ENCODE results near the gene PLA2G1B.
"Not testable (repeated sequence)": the region's sequence is repeated elsewhere in the genome, so short reads cannot be mapped to it uniquely, and the experiment has no call there.

The PLA2G1B gene

GRCh38 chr12:120342175-120343038, 14.8 kb upstream of the PLA2G1B start:
- Histone ChIP-seq H3F3A (ENCODE audit: insufficient read depth) (no peaks in the 10 kb centered on the region), H3K27me3 (ENCODE audit: low read length) (no peaks in the 10 kb centered on the region), H3K27ac (ENCODE audit: low read depth, low read length) (no peak overlapping the region), H3K36me3 (ENCODE audit: low read length) (no peaks in the 10 kb centered on the region), H3K4me2 (ENCODE audit: low read depth, low read length, poor library complexity, severe bottlenecking) (no peak overlapping the region), H2AFZ (ENCODE audit: low read depth, low read length, severe bottlenecking) (no peak overlapping the region), H3K9me2 (replicated peaks; ENCODE audit: insufficient read depth, low read length) (no peaks in the 10 kb centered on the region), H3K9me3 (ENCODE audit: insufficient read depth, low read length) (peaks cover 12% of the 10 kb centered on the region; the same call in 1 of the 2 replicates), H3K4me3 (ENCODE audit: insufficient read depth, low read length, poor library complexity, severe bottlenecking) (no peak overlapping the region), H3K79me2 (ENCODE audit: insufficient read depth, low read length) (no peaks in the 10 kb centered on the region), H3K9ac (ENCODE audit: low read length) (no peak overlapping the region), H4K20me1 (ENCODE audit: low read depth, low read length) (no peaks in the 10 kb centered on the region)
- TF ChIP-seq CTCF (IDR thresholded peaks at IDR 0.05; ENCODE audit: insufficient read depth, low read length, poor library complexity, severe bottlenecking), result no peak
- no peak for TF ChIP-seq EZH2phosphoT487 (conservative IDR thresholded peaks at IDR 0.05; ENCODE audit: low read length)

- Histone ChIP-seq H3K4me3 (ENCODE audit: insufficient read depth, low read length, poor library complexity, severe bottlenecking) (no peak overlapping the region), H3K9ac (ENCODE audit: low read length) (no peak overlapping the region), H3K9me2 (replicated peaks; ENCODE audit: insufficient read depth, low read length) (no peaks in the 10 kb centered on the region), H3K27me3 (ENCODE audit: low read length) (no peaks in the 10 kb centered on the region), H3K4me2 (ENCODE audit: low read depth, low read length, poor library complexity, severe bottlenecking) (no peak overlapping the region), H2AFZ (ENCODE audit: low read depth, low read length, severe bottlenecking) (no peak overlapping the region), H3K27ac (ENCODE audit: low read depth, low read length) (no peak overlapping the region), H3K9me3 (ENCODE audit: insufficient read depth, low read length) (peaks cover 25% of the 10 kb centered on the region; the same call in 1 of the 2 replicates), H4K20me1 (ENCODE audit: low read depth, low read length) (no peaks in the 10 kb centered on the region), H3F3A (ENCODE audit: insufficient read depth) (no peaks in the 10 kb centered on the region), H3K36me3 (ENCODE audit: low read length) (no peaks in the 10 kb centered on the region), H3K79me2 (ENCODE audit: insufficient read depth, low read length) (no peaks in the 10 kb centered on the region)
- TF ChIP-seq EZH2phosphoT487 (conservative IDR thresholded peaks at IDR 0.05; ENCODE audit: low read length), result no peak
- TF ChIP-seq CTCF (IDR thresholded peaks at IDR 0.05; ENCODE audit: insufficient read depth, low read length, poor library complexity, severe bottlenecking), result no peak
These were observed 11.7 kb upstream of the PLA2G1B start for GRCh38 chr12:120339256-120339655.

- Histone ChIP-seq H2AFZ (ENCODE audit: low read depth, low read length, severe bottlenecking) (no peak overlapping the region), H3K9me2 (replicated peaks; ENCODE audit: insufficient read depth, low read length) (no peaks in the 10 kb centered on the region), H3K9ac (ENCODE audit: low read length) (no peak overlapping the region), H3K27me3 (ENCODE audit: low read length) (no peaks in the 10 kb centered on the region), H3K27ac (ENCODE audit: low read depth, low read length) (no peak overlapping the region), H3K36me3 (ENCODE audit: low read length) (no peaks in the 10 kb centered on the region), H3K4me2 (ENCODE audit: low read depth, low read length, poor library complexity, severe bottlenecking) (no peak overlapping the region), H3K9me3 (ENCODE audit: insufficient read depth, low read length) (peaks cover 25% of the 10 kb centered on the region; the same call in 1 of the 2 replicates), H3K4me3 (ENCODE audit: insufficient read depth, low read length, poor library complexity, severe bottlenecking) (no peak overlapping the region), H4K20me1 (ENCODE audit: low read depth, low read length) (no peaks in the 10 kb centered on the region), H3F3A (ENCODE audit: insufficient read depth) (no peaks in the 10 kb centered on the region), H3K79me2 (ENCODE audit: insufficient read depth, low read length) (no peaks in the 10 kb centered on the region)
- TF ChIP-seq EZH2phosphoT487 (conservative IDR thresholded peaks at IDR 0.05; ENCODE audit: low read length) (no peak), CTCF (IDR thresholded peaks at IDR 0.05; ENCODE audit: insufficient read depth, low read length, poor library complexity, severe bottlenecking) (no peak)
These were observed 10.2 kb upstream of the PLA2G1B start for GRCh38 chr12:120337730-120338129.

- not testable (repeated sequence) for H3K79me2 ChIP-seq (ENCODE audit: insufficient read depth, low read length); H3K4me2 ChIP-seq (ENCODE audit: low read depth, low read length, poor library complexity, severe bottlenecking); H3K36me3 ChIP-seq (ENCODE audit: low read length); H3K4me3 ChIP-seq (ENCODE audit: insufficient read depth, low read length, poor library complexity, severe bottlenecking); H3K27me3 ChIP-seq (ENCODE audit: low read length); H4K20me1 ChIP-seq (ENCODE audit: low read depth, low read length); H3F3A ChIP-seq (ENCODE audit: insufficient read depth); H2AFZ ChIP-seq (ENCODE audit: low read depth, low read length, severe bottlenecking); H3K9ac ChIP-seq (ENCODE audit: low read length); H3K9me2 ChIP-seq (replicated peaks; ENCODE audit: insufficient read depth, low read length); H3K27ac ChIP-seq (ENCODE audit: low read depth, low read length)
- H3K9me3 ChIP-seq (ENCODE audit: insufficient read depth, low read length), result peaks cover 25% of the 10 kb centered on the region; the same call in 1 of the 2 replicates
These were observed 8.8 kb upstream of the PLA2G1B start for GRCh38 chr12:120336392-120336791.

- H3F3A ChIP-seq (ENCODE audit: insufficient read depth); H3K27me3 ChIP-seq (ENCODE audit: low read length); H3K36me3 ChIP-seq (ENCODE audit: low read length); H3K9ac ChIP-seq (ENCODE audit: low read length); H3K9me2 ChIP-seq (replicated peaks; ENCODE audit: insufficient read depth, low read length); H3K27ac ChIP-seq (ENCODE audit: low read depth, low read length); H3K79me2 ChIP-seq (ENCODE audit: insufficient read depth, low read length); H3K4me2 ChIP-seq (ENCODE audit: low read depth, low read length, poor library complexity, severe bottlenecking); H2AFZ ChIP-seq (ENCODE audit: low read depth, low read length, severe bottlenecking); H4K20me1 ChIP-seq (ENCODE audit: low read depth, low read length); H3K4me3 ChIP-seq (ENCODE audit: insufficient read depth, low read length, poor library complexity, severe bottlenecking): not testable (repeated sequence)
- H3K9me3 ChIP-seq (ENCODE audit: insufficient read depth, low read length), result peaks cover 25% of the 10 kb centered on the region; the same call in 1 of the 2 replicates
These were observed 7.9 kb upstream of the PLA2G1B start for GRCh38 chr12:120335447-120335846.

All from SU-DHL-6 (cell line).